Spleen (tissue), 11 donors: ENCODE measurements around the gene B3GAT1. TPM values are rescaled to one million over a fixed set of nuclear protein-coding genes. Genes with fewer than 3 reads are reported as not detected.
A peak's percentile ranks its signal among the peaks of the same experiment; 100 is the strongest.

Experiments
- DNase-seq: peaks from one replicate; pipeline ENCODE4 v3.0.0-alpha.2; 2020
- H3K27ac ChIP-seq, 8 donors: fragments of 200-600 bp; sonication (generic) in 7 of 8; 1 replicate in 4 of 8; 2 replicates in 4 of 8; pipeline versions ENCODE4 v1.5.0 to v1.8.0; 2016 to 2021; ENCODE audit warnings: inconsistent platforms in 4 of 8, mild to moderate bottlenecking in 4 of 8, moderate library complexity in 1 of 8
- H3K27me3 ChIP-seq, 7 donors: fragments of 200-600 bp; sonication (generic) in 6 of 7; replicated peaks in 1 of 7; 1 replicate in 4 of 7; 2 replicates in 3 of 7; pipeline versions ENCODE4 v1.5.0 to v1.8.0; 2016 to 2021; ENCODE audit warnings: inconsistent platforms in 3 of 7, mild to moderate bottlenecking in 1 of 7
- H3K36me3 ChIP-seq, 6 donors: fragments of 200-600 bp; sonication (generic) in 5 of 6; 1 replicate in 4 of 6; 2 replicates in 2 of 6; pipeline versions ENCODE4 v1.5.0 to v1.8.0; 2016 to 2021; ENCODE audit warnings: inconsistent platforms in 2 of 6
- H3K4me1 ChIP-seq, 6 donors: fragments of 200-600 bp; sonication (generic) in 5 of 6; 1 replicate in 3 of 6; 2 replicates in 3 of 6; pipeline versions ENCODE4 v1.5.0 to v1.8.0; 2016 to 2021; ENCODE audit warnings: inconsistent platforms in 3 of 6
- H3K4me3 ChIP-seq, 8 donors: fragments of 200-600 bp; sonication (generic) in 7 of 8; 1 replicate in 4 of 8; 2 replicates in 4 of 8; pipeline versions ENCODE4 v1.5.0 to v1.8.0; 2016 to 2021; ENCODE audit warnings: inconsistent platforms in 4 of 8, mild to moderate bottlenecking in 4 of 8, moderate library complexity in 2 of 8
- H3K9me3 ChIP-seq, 8 donors: fragments of 200-600 bp; sonication (generic) in 7 of 8; 1 replicate in 4 of 8; 2 replicates in 4 of 8; pipeline versions ENCODE4 v1.5.0 to v1.8.0; 2016 to 2021; ENCODE audit warnings: inconsistent platforms in 4 of 8
- POLR2A ChIP-seq, 3 donors: fragments of 450-650 bp; IDR thresholded peaks; one replicate each; pipeline ENCODE4 v1.5.1; 2017; ENCODE audit warnings: antibody characterized with exemption in 3 of 3, mild to moderate bottlenecking in 1 of 3
- POLR2AphosphoS5 ChIP-seq, 3 donors: sonication (generic); formaldehyde crosslinking; IDR thresholded peaks; one replicate each; pipeline ENCODE4 v1.5.1; 2017; ENCODE audit warnings: antibody characterized with exemption in 3 of 3
- WGBS, 5 donors: extraction: QIAGEN DNeasy Blood & Tissue Kit in 3 of 5; methylation state at CpG; one replicate each; pipeline versions ENCODE4 v1.1.5 to v1.1.7; 2013 to 2018; 5-methylcytosine and 5-hydroxymethylcytosine counted together
- intact Hi-C: fragments of 100-400 bp; cut with DNase I; formaldehyde crosslinking; loops from one replicate; pipeline ENCODE4 v1.15.0; 2023; ENCODE audit warnings: low total_unique reads
- polyA plus RNA-seq, 3 donors: library from polyadenylated mRNA; stranded (reverse); fragments of 200-250 nt; gene quantifications; one replicate each; pipeline ENCODE4 v1.2.1, GENCODE V29; 2013
- total RNA-seq, 7 donors: library from RNA; depleted of rRNA in 3 of 7; stranded (reverse); fragments of >200 nt in 3 of 7; fragmentation: NEBNext Ultra II Directional in 4 of 7; extraction: Animal tissue kit (Norgen Biotek cat#: 25700) in 4 of 7; gene quantifications; one replicate each; pipeline versions ENCODE4 v1.1.0 to v1.2.1, GENCODE V29; 2016 to 2021
- TF ChIP-seq, protein P1 (sequence below), 11 experiments: fragments of 200-600 bp in 7 of 11; fragments of 450-650 bp in 4 of 11; sonication (generic) in 4 of 11; IDR thresholded peaks in 8 of 11; conservative IDR thresholded peaks in 3 of 11; 1 replicate in 7 of 11; 2 replicates in 4 of 11; pipeline versions ENCODE4 v1.4.0 to v1.8.0; 2016 to 2021; ENCODE audit warnings: antibody characterized with exemption in 11 of 11, inconsistent platforms in 4 of 11, mild to moderate bottlenecking in 1 of 11
- donor health status: healthy with polysubstance abuse.
- donor health status: DM: no; HTN: no; CAD: no; lungs with moderate emphysema.
- donor health status: DM: no; HTN: no; CAD: no.
- donor health status: Bipolar disorder and iron deficiency.
- donor health status: healthy.
- donor health status: DM: no; HTN: no; CAD: no.
- donor health status: DM: yes; HTN: yes; CAD: no.

B3GAT1 gene
- total and polyA plus RNA-seq, 10 donors = 0.43 to 4.0 (median 1.6) TPM

DNA sequence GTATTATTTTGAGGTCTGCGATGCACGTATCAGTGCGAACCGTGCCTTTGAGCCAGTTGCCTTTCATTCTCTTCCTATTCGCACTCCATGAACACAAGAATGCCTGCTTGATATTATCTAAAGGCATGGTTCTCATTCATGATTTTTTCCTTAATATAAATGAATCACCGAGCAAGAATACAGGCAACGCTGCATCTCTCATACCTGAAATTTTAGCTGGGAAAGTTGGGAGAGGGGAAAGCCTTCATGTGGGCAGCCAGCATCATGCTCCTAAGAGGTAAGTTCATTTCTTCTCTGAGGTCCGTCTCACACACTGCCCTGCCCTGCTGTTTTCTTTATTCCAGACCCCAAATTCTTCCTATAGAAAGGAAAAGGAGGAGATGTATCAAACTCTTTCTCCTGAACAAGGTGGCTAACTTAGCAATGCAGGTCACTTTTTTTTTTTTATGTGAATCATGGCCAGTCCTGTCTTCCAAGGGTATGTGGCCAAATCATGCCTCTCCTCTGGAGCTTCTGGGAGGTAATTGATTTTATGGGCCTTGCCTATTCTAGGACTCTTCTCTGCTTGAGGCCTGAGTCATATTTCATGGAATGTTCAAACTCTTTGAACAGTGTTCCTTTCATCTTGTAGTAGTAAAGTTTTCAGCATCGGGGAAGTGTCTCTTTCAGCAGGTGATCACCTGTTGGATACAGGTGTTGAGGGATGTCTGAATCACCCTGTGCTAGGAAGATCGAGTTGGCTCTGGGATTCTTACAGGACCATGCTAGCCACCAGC is 77.1 kb downstream of the B3GAT1 start:
- Histone ChIP-seq H3K4me3 (no peak overlapping the region), H3K4me1 (peaks cover 6 to 23% (median 18%) of the 10 kb centered on the region in 6 donors), H3K27ac (no peak overlapping the region), H3K27me3 (peaks cover 0 to 42% (median 20%) of the 10 kb centered on the region in 7 donors), H3K36me3 (no peaks in the 10 kb centered on the region), H3K9me3 (no peaks in the 10 kb centered on the region)
- 90 to 96% (median 92%) methylated on average over 10 of the region's 10 CpGs for WGBS, 5 donors
- DNase-seq = no peak
- TF ChIP-seq POLR2AphosphoS5 (IDR thresholded peaks at IDR 0.05) (no peak), POLR2A (IDR thresholded peaks at IDR 0.05) (no peak)
- TF ChIP-seq, protein P1, sequence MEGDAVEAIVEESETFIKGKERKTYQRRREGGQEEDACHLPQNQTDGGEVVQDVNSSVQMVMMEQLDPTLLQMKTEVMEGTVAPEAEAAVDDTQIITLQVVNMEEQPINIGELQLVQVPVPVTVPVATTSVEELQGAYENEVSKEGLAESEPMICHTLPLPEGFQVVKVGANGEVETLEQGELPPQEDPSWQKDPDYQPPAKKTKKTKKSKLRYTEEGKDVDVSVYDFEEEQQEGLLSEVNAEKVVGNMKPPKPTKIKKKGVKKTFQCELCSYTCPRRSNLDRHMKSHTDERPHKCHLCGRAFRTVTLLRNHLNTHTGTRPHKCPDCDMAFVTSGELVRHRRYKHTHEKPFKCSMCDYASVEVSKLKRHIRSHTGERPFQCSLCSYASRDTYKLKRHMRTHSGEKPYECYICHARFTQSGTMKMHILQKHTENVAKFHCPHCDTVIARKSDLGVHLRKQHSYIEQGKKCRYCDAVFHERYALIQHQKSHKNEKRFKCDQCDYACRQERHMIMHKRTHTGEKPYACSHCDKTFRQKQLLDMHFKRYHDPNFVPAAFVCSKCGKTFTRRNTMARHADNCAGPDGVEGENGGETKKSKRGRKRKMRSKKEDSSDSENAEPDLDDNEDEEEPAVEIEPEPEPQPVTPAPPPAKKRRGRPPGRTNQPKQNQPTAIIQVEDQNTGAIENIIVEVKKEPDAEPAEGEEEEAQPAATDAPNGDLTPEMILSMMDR (IDR thresholded peaks at IDR 0.05 in 8 of 11, conservative IDR thresholded peaks at IDR 0.05 in 3 of 11) = no peak
- intact Hi-C loops = no loop called here

DNA sequence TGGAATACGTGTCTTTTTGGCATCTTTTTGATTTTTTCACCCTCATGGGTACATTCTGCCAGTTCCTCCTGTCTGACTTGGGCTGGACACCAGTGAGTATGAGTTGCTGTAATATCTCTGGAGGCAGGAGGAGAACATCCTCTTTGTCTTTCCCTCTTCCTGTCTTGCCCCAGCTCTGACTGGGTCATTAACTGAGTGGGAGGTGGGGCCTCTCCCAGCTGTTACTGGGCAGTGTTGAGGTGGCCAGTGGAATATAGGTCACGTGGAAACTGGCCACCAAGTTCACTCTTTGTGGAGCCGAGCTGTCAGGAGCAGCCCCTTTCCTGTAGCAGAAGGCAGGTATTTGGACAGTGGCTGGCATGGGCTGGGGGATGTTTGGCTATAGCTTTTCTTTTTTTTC is 78.1 kb downstream of the B3GAT1 start:
- Histone ChIP-seq H3K9me3 (no peaks in the 10 kb centered on the region), H3K36me3 (no peaks in the 10 kb centered on the region), H3K27me3 (peaks cover 0 to 44% (median 20%) of the 10 kb centered on the region in 7 donors), H3K27ac (no peak overlapping the region), H3K4me3 (no peak overlapping the region), H3K4me1 (peaks cover 6 to 23% (median 18%) of the 10 kb centered on the region in 6 donors)
- TF ChIP-seq, protein P1 (IDR thresholded peaks at IDR 0.05 in 8 of 11, conservative IDR thresholded peaks at IDR 0.05 in 3 of 11) = no peak
- TF ChIP-seq POLR2AphosphoS5 (IDR thresholded peaks at IDR 0.05) (no peak), POLR2A (IDR thresholded peaks at IDR 0.05) (no peak)
- WGBS, 5 donors = 69 to 78% (median 75%) methylated on average over 3 of the region's 3 CpGs
- intact Hi-C loops = no loop called here
- no peak for DNase-seq

DNA sequence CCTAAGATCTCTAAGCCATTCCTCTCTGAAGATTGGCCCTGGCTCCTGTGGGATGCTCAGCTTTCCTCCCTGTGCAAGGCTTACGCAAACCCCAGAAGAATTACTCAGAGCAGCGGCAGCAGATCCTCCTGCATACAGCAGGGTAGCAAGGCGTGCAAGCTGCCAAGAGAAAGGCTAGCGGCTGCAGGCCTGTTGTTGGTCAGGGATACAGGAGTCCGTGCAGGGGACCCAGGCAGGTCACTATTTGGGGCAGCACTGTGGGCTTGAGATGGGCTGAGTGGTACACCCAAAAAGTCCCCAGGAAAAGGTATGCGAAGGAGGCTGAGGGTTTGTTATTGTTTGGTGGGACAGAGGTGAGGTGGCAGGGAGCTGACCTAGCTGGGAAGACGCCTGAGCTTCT is 78.7 kb downstream of the B3GAT1 start:
- H3K4me3 ChIP-seq = no peak overlapping the region
- no peak for DNase-seq
- H3K27me3 ChIP-seq = peaks cover 0 to 44% (median 20%) of the 10 kb centered on the region in 7 donors
- no peak for TF ChIP-seq POLR2AphosphoS5 (IDR thresholded peaks at IDR 0.05)
- TF ChIP-seq, protein P1 (IDR thresholded peaks at IDR 0.05 in 8 of 11, conservative IDR thresholded peaks at IDR 0.05 in 3 of 11) = no peak
- TF ChIP-seq POLR2A (IDR thresholded peaks at IDR 0.05) = no peak
- no peaks in the 10 kb centered on the region for H3K9me3 ChIP-seq
- H3K27ac ChIP-seq = no peak overlapping the region
- peaks cover 6 to 23% (median 18%) of the 10 kb centered on the region in 6 donors for H3K4me1 ChIP-seq
- intact Hi-C loops = no loop called here
- H3K36me3 ChIP-seq = no peaks in the 10 kb centered on the region
- 76 to 89% (median 80%) methylated on average over 7 of the region's 7 CpGs for WGBS, 5 donors

DNA sequence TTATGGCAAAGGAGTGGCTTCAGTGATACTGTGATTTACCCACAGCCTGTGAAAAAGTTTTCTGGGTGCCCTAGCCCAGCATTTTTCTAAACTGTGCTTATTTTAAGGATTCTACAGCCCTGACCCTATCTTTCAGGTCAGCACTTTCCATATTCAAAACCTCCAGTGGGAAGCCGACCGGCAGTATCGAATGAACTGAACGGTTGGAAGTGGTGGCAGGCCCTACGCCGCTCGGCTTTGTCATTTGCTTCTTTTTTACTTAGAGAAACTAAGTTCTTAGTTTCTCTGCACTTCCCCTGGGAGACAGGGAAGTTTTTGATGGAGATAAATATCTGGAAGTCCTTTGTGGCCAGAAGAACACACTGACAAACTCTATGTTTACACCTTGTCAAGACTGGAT is 79.3 kb downstream of the B3GAT1 start:
- no peaks in the 10 kb centered on the region for H3K9me3 ChIP-seq
- DNase-seq = no peak
- H3K4me1 ChIP-seq = peaks cover 6 to 23% (median 18%) of the 10 kb centered on the region in 6 donors
- H3K4me3 ChIP-seq = peak overlapping the region in 2 of 8 donors; percentile 58 to 81
- intact Hi-C loops = no loop called here
- H3K27me3 ChIP-seq = peaks cover 0 to 44% (median 20%) of the 10 kb centered on the region in 7 donors
- TF ChIP-seq, protein P1 (IDR thresholded peaks at IDR 0.05 in 8 of 11, conservative IDR thresholded peaks at IDR 0.05 in 3 of 11) = no peak
- TF ChIP-seq POLR2AphosphoS5 (IDR thresholded peaks at IDR 0.05) (no peak), POLR2A (IDR thresholded peaks at IDR 0.05) (no peak)
- 61 to 80% (median 70%) methylated on average over 7 of the region's 7 CpGs for WGBS, 5 donors
- H3K27ac ChIP-seq = no peak overlapping the region
- H3K36me3 ChIP-seq = no peaks in the 10 kb centered on the region
